ENCODE measurements around the gene UBC.
"Not testable (repeated sequence)": the region's sequence is repeated elsewhere in the genome, so short reads cannot be mapped to it uniquely, and the experiment has no call there.

Gene UBC

DNA sequence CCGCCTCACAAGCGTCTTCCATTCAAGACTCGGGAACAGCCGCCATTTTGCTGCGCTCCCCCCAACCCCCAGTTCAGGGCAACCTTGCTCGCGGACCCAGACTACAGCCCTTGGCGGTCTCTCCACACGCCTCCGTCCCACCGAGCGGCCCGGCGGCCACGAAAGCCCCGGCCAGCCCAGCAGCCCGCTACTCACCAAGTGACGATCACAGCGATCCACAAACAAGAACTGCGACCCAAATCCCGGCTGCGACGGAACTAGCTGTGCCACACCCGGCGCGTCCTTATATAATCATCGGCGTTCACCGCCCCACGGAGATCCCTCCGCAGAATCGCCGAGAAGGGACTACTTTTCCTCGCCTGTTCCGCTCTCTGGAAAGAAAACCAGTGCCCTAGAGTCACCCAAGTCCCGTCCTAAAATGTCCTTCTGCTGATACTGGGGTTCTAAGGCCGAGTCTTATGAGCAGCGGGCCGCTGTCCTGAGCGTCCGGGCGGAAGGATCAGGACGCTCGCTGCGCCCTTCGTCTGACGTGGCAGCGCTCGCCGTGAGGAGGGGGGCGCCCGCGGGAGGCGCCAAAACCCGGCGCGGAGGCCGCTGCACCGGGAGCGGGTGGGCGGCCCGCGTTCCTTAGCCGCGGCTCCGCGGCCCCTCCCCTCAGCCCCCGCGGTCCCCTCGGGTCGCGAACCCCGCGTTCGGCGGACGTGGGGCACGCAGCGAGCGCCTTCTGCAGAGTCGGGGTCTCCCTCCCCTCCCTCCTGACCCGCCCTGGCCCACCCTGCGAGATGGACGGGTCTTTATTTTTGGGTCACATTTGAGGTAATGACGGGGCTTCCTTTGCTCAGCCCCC lies at the start of gene UBC:
Gene UBC (minus strand): TSS at position 259 of the 847 bp plus-strand sequence. CDS start 879 bp downstream, outside the sequence.
- DNase-seq: peak; percentile 99

GRCh38 chr12:124963211-124963610 lies 48.8 kb upstream of the UBC start:
- no peak for DNase-seq

- no peak for DNase-seq
These were observed 46.6 kb upstream of the UBC start for GRCh38 chr12:124961055-124961454.

DNA sequence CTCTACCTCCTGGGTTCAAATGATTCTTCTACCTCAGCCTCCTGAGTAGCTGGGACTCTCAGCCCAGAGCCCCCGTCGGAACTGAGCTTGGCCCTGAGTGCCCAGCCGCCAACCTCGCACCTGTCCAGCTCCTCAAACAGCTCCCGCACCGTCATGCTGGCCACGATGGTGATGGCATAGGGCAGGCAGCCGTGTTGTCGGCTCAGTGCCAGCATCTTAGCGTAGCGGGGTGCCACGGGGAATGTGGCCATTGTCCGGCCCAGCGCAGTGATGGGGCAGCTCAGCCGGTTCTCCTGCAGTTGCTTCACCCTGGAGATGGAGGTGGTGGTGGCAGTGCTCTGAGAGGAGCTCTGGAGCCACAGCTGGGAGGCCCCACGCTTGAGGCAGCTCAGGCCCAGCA lies 42.1 kb upstream of the UBC start:
- DNase-seq: no peak

DNA sequence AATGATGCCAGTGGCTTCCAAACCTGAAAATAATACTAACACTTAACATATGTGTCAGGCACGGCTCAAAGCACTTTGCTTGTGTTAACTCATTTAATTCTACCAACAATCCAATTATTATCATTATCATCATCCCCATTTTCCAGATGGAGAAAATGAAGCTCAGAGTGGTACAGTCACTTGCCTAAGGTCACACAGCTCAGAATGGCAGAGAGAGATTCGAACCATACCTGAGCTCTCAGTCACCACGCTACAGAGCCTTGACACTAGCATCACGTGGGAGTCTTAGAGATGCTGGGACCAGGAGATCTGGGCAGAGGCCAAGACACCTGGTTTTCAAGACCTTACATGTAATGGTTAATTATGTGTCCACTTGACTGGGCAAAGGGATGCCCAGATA lies 40.3 kb upstream of the UBC start:
- DNase-seq: no peak

DNA sequence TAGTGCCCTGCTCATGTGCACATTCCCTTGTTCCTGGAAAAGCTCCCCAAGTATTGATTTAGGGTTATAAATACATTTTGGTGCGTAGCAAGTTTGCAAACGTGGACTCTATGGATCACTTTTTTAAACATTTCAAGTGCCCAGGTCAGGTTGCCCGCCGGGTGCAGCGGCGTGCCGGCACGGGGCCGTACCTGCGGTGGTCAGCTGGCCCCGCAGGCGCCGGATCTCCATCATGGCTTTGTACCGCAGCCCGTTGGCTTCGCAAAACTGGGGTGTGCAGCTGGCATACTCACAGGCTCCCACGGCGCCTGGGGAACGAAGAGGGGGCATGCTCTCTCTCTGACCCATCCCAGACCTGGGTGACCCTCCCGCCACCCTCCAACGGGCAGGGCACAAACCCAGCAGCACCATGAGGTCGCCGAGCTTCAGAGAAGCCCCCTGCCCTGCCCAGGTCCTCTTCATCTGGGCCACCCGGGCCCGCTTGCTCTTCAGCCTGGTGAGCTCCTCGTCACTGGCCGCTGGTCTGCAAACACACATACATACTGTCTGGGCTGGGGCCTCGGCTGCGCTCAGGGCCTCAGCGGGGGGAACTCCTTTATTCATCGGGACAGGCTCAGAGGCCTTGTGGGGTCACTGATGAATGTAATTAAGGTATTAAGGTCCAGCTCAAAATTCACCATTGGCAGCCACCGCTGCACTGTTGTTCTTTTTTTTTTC lies 39.4 kb upstream of the UBC start:
- DNase-seq: no peak

GRCh38 chr12:124952801-124953200 lies 38.4 kb upstream of the UBC start:
- DNase-seq: no peak

DNA sequence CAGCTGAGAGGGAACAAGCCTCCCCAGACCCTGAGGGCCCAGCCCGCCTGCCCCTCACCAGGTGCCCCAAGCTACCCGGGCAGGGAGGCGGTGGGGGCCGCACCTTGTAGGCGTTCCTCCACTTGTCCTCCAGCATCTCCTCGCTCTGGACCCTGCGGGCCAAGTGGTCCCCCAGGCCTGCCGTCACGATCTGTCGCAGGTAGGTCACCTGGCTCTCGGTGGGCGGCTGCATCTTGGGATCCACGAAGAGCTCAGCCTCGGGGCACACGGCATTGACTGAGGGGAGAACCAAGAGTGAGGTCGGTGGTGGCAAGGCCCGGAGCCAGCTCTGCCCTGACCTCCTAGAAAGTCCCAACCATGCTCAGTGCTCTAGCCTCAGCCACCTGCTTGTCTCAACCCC lies 37.8 kb upstream of the UBC start:
- no peak for DNase-seq

DNA sequence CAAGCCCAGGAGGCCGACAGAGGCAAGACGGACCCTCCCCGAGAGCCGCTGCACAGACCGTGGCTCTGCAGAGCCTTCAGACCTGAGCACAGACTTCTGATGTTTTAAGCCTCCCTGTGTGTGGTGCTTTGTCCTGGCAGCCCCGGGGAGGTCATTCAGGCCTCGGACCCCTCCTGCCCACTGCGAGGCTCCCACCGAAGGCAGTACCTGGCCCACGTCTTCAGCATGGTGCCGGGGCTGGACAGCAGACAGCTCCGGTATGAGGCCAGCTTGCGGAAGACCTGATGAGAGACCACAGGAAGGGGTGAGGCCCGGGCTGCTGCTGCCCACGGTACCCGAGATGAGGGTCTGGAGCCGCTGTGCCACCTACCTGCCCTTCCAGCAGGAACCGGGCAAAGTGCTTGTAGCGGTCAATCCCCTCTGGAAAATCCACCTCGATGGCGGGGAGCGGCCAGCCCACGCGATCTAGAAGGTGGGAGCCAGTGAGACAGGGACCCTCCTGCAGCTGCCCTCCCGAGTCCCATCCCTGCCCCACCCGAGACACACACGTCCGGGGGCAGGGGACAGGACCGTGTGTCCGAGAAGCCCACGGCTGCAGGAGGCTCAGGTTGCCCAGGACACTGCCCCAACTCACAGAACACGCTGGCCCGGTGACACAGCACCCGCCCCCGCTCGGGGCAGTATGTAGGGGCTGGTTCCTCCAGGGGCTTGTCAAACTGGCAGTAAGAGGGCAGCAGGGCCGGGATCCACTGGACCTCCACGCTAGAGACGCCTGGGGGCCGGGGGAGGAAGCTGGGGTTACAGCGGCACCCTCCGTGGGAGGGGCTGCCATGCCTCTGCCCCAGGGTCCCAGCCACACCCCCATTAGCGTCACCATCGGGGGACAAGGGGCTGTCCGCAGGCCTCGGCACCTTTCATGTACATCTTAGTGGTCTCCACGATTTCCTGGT lies 35.6 kb upstream of the UBC start:
- DNase-seq: no peak

GRCh38 chr12:124949066-124949465 lies 34.6 kb upstream of the UBC start:
- DNase-seq: no peak

DNA sequence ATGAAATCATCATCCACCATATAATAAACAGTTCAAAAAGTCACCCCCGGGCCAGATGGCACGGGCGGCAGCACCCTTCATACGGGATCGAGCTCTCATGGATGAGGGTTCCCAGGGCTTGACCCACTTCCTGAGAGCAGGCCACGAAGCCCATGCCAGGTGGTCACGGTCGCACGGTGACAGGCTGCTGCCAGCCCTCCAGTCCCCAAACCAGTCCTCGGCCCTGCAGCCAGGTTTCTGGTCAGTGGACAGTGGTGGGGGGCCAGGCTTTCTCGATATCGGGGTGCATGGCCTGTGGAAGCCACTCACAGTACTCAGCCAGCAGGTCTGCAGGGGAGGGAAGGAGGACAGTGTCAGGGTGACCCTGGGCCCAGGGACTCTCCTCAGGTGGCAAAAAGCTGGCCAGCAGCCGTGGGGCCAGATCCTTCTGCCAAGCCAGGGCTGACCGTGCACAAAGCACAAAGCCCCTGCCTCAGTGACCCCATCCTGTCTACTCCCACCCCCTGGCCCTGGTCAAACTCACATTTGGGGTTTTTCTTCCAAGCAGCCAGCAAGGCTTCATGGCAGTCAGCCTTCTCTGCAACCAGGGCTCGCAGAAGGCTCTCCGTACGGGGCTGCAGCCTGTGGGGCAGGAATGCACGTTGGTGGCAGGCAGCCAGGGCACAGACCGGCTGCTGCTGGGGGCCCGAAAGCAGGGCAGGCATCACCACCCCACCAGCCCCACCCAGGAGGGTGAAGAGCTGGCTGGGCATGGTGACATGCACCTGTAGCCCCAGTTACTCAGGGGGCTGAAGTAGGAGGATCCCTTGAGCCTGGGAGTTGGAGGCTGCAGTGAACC lies 33.3 kb upstream of the UBC start:
- DNase-seq: peak; percentile 22

- DNase-seq: no peak
These were observed 32.6 kb upstream of the UBC start for GRCh38 chr12:124947013-124947412.

DNA sequence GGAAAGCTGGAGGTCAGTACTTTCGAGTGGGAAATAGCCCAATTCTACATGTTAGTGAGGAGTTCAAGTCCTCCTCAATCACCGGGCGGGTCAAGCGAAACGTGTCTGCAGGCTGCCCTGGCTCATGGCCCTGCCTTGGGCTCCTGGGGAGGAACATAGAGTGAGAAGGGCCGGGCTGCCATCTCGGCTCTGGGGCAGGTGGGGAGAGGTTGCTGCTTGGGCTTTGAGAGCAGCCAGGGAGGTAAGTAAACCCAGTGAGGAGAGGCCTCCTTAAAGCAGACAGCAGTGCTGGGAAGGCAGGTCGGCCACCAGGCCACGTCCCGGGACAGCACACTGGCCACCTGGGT lies 32.0 kb upstream of the UBC start:
- DNase-seq: no peak

DNA sequence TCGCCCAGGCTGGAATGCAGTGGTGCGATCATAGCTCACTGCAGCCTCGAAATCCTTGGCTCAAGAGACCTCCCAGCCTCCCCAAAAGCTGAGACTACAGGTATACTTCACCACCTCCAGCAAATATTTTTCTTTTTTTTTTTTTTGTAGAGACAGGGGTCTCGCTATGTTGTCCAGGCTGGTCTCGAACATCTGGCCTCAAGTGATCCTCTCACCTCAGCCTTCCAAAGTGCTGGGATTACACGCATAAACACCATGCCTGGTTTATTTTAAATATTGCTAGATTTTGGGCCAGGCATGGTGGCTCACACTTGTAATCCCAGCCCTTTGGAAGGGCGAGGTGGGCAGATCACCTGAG lies 26.7 kb upstream of the UBC start:
- DNase-seq: no peak

DNA sequence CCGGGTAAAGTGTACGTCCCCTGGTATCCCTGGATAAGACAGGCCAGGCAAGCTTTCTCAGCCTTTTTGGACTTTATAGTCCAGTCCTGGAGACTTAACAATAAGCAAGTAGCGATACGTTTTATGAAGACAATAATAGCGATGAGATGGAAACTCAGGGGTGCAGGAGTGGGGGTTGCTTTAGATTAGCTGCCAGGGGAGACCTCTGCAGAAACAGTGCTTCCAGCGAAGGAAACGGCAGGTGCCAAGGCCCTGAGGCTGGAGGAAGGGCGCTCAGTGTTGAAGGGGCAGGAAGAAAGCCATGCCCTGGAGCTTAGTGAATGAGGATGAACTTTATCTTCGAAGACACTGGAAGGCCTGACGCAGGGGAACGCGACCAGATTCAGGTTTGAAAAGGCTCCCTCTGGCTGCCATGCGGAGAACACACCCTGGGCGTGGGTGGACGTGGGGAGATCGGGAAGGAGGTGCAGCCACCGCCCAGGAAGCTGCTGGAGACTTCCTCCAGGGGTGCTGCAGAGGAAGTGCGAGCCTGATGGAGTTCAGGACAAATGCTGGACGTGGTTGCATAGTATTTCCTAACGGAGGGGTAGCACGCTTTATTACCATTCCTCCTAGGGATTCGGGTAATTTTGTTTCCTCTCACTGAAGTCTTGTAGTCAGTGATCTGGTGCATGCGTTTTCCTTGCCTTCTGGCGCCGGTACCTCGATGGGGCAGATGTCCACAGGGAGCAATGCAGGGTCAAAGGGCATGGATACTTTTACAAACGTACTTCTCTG lies 26.1 kb upstream of the UBC start:
- peak; percentile 95 for DNase-seq

- no peak for DNase-seq
These were observed 25.6 kb upstream of the UBC start for GRCh38 chr12:124940143-124940392.

- peak; percentile 98 for DNase-seq
These were observed 25.1 kb upstream of the UBC start for GRCh38 chr12:124939421-124940142.

GRCh38 chr12:124939079-124939420 lies 24.6 kb upstream of the UBC start:
- no peak for DNase-seq

DNA sequence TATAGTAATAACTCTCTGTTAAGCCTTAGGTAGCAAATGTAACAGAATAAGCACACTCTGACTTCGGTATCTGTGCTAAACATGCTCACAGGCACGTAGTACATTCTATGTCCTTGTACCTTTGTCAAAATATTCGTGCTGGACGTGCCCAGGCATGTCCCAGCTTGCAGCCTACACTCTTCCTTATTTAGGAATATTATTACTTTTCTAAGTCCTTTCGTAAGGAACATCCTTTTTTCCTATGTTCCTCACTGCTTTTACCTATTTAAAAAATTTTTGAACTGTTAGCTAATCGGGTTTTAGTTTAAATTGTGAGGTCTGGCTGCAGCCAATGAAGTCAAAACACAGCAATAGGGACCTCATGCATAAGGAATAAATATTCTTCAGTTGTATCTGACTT lies 24.1 kb upstream of the UBC start:
- peak; percentile 59 for DNase-seq

DNA sequence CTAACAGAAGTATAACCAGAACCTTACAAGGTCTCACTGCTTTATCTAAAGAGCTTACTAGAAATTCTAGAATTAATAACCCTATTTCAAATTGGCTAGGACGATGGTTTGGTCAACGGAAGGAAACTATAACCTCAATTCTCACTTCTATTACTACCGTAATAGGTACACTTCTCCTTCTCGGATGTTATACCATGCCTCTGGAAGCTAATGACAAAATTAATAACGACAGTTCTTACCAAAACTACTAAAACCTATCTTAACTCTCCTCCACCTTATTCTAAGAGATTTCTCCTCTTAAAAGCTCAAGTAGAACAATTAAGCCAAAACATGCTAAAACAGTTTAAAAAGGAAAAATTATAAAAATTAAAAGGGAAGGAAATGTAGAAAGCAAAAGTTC lies 23.7 kb upstream of the UBC start:
- DNase-seq: no peak

GRCh38 chr12:124931528-124931927 lies 17.1 kb upstream of the UBC start:
- DNase-seq: not testable (repeated sequence)
